GM18868 (cell line): ENCODE results near the gene CEMIP.

Experiments
- ATAC-seq: cut with Tn5 transposase; IDR thresholded peaks from one replicate; pipeline ENCODE4 v1.9.1; 2021; ENCODE audit warnings: mild to moderate bottlenecking, moderate library complexity; ENCODE audit not compliant: unreplicated experiment

CEMIP gene

GRCh38 chr15:80780416-80781221 is 1.4 kb downstream of the CEMIP start:
- no peak for ATAC-seq

GRCh38 chr15:80783260-80783659 is 4.1 kb downstream of the CEMIP start:
- ATAC-seq: no peak

GRCh38 chr15:80785335-80785734 is 6.2 kb downstream of the CEMIP start:
- no peak for ATAC-seq

- no peak for ATAC-seq
Observed at GRCh38 chr15:80785811-80786354, 6.7 kb downstream of the CEMIP start.

- no peak for ATAC-seq
Observed at GRCh38 chr15:80787316-80787715, 8.1 kb downstream of the CEMIP start.

- no peak for ATAC-seq
Observed at GRCh38 chr15:80788536-80788935, 9.4 kb downstream of the CEMIP start.

GRCh38 chr15:80789296-80789695 is 10.1 kb downstream of the CEMIP start:
- no peak for ATAC-seq

- ATAC-seq: no peak
Observed at GRCh38 chr15:80789796-80790195, 10.6 kb downstream of the CEMIP start.

- no peak for ATAC-seq
Observed at GRCh38 chr15:80790236-80790635, 11.1 kb downstream of the CEMIP start.

- no peak for ATAC-seq
Observed at GRCh38 chr15:80791004-80791403, 11.8 kb downstream of the CEMIP start.

GRCh38 chr15:80796407-80796806 is 17.2 kb downstream of the CEMIP start:
- no peak for ATAC-seq

- no peak for ATAC-seq
Observed at GRCh38 chr15:80798911-80799310, 19.7 kb downstream of the CEMIP start.

- no peak for ATAC-seq
Observed at GRCh38 chr15:80800067-80800466, 20.9 kb downstream of the CEMIP start.

GRCh38 chr15:80801891-80802680 is 22.9 kb downstream of the CEMIP start:
- ATAC-seq: no peak

- no peak for ATAC-seq
Observed at GRCh38 chr15:80803580-80804525, 24.7 kb downstream of the CEMIP start.

GRCh38 chr15:80804970-80805495 is 25.9 kb downstream of the CEMIP start:
- no peak for ATAC-seq

GRCh38 chr15:80811781-80812315 is 32.7 kb downstream of the CEMIP start:
- ATAC-seq: no peak

GRCh38 chr15:80815106-80815505 is 35.9 kb downstream of the CEMIP start:
- ATAC-seq: no peak

- no peak for ATAC-seq
Observed at GRCh38 chr15:80816049-80816653, 37.0 kb downstream of the CEMIP start.

GRCh38 chr15:80816936-80817335 is 37.8 kb downstream of the CEMIP start:
- ATAC-seq: no peak
